HG02938 (cell line): ENCODE results near the gene PHACTR4.
"Not testable (repeated sequence)": the region's sequence is repeated elsewhere in the genome, so short reads cannot be mapped to it uniquely, and the experiment has no call there.

Experiments used
- ATAC-seq: cut with Tn5 transposase; IDR thresholded peaks from one replicate; pipeline ENCODE4 v1.9.1; 2021; ENCODE audit warnings: mild to moderate bottlenecking, moderate library complexity; ENCODE audit not compliant: unreplicated experiment

The PHACTR4 gene

DNA sequence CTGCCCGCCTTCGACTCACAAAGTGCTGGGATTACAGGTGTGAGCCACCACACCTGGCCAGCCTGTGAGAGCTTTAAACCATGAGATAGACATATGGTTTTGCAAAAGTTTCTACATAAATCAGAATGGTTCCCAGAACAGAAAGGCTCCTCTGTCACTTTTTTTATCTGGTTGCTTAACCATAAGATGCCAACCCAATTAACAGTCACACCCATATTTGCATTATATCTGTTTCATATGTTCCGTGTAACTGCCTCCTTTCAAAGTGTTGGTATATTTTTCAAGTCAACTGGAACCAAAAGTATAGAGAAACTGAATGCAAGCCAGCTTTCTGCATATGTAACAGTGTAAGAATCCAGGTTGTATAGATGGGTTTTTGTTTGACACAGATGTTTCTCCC, 112.6 kb downstream of the PHACTR4 start:
- no peak for ATAC-seq

DNA sequence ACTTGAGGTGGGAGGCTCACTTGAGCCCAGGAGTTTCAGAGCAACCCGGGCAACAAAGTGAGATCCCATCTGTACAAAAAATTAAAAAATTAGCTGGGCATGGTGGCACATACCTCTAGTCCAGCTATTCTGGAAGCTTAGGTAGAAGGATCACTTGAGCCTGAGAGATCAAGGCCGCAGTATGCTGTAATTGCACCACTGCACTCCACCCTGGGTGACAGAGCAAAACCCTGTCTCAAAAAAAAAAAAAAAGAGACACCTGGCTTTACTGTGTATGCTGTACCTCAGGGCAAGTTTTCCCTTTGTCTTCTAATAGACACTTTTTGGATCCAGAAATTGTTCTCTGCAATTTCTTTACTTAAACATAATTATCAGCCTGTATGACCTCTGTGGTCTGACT, 113.2 kb downstream of the PHACTR4 start:
- no peak for ATAC-seq

GRCh38 chr1:28494737-28495136, 125.2 kb downstream of the PHACTR4 start:
- ATAC-seq: no peak

- ATAC-seq: no peak
Measured at GRCh38 chr1:28499553-28499952, 130.0 kb downstream of the PHACTR4 start.

DNA sequence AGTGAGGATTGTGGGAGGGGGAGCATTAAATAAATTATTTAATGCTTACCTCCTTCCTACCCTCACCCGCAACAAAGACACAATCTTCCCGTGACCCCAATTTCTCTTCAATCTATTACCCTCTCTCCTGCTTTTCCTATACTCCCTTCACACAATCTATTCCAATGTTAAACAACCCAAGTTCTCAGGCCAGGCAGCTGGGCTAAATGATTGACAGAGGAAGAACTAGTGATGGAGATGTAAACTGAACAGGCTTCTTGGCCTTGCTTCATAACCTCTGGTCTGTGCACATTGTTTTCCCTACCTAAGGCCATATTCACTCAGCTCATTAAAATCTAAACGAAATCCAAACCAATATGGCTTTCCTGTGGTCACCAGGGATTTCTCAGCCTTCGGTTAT, 132.4 kb downstream of the PHACTR4 start:
- ATAC-seq: no peak

GRCh38 chr1:28503117-28503516, 133.6 kb downstream of the PHACTR4 start:
- no peak for ATAC-seq

DNA sequence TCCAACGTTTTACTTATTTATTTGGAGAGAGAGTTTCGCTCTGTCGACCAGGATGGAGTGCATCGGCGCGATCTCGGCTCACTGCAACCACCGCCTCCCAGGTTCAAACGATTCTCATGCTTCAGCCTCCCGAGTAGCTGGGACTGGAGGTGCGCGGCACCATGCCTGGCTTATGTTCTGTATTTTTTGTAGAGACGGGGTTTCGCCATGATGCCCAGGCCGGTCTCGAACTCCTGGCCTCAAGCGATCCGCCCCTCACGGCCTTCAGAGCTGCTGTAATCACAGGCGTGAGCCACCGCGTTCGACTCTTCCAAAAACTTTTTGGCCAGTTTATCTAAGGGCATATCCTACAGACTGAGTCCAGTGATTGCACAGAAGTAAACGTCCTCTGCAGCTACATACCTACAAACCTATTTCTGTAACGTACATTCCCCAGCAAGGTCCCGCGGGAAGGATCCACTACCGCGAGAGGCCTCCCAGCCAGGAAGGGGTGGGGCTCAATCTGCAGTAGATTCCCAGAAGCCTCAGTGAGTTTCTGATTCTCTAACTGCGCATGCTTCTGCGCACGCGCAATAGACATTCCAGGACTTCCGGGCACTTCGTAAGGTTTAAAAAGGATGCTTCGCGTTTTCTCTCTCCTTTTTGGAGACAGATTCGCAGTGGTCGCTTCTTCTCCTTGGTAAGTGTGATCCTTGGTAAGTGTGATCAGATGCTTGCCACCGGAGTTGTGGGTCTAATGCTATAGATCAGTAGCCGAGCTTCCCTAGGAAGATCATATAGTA, 136.1 kb downstream of the PHACTR4 start, which contains the start of gene RCC1:
Gene RCC1, plus strand, starts transcription at position 638 of the 782 bp plus-strand sequence. CDS start 23,824 bp downstream, outside the sequence.
- ATAC-seq: peak; percentile 75

- no peak for ATAC-seq
Measured at GRCh38 chr1:28506907-28507246, 137.3 kb downstream of the PHACTR4 start.

- no peak for ATAC-seq
Measured at GRCh38 chr1:28507247-28507645, 137.7 kb downstream of the PHACTR4 start.

DNA sequence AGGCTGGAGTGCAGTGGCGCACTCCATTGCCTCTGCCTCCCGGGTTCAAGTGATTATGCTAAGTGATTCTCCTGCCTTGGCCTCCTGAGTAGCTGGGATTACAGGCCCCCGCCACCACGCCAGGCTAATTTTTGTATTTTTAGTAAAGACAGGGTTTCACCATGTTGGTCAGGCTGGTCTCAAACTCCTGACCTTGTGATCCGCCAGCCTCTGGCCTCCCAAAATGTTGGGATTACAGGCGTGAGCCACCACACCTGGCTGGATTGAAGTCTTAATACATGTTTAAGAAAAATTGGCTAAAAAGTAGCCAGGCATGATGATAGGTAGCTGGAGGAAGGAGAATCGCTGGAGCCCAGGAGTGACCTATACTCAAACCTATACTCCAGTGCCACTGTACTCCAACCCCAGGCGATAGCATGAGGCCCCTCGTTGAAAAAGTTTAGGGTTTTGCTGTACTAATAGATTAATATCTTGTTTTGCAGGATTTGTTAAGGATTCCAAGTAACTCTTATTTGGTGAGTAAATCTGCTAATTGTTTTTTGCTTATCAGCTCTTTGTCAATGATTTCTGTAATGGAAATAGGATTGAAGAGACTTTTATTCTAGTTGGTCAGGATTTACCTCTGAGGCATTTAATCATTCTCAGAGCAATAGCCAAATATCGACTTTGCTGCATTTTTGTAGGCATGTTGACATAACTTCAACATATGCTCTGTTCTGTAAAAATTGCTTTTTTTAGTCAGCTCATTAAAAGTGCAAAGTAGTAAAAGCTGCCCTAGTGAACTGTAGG, 138.3 kb downstream of the PHACTR4 start:
- ATAC-seq: no peak

DNA sequence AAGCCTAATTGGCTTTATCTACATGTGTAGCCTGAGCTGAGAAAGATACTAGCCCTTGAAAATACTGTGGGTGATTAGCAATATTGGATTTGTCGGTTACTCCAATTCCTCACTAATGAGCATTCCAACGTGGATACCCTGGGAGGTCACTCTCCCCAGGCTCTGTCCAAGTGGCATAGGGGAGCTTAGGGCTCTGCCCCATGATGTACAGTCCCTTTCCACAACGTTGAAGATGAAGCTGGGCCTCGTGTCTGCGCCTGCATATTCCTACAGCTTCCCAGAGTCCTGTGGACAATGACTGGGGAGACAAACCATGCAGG, 138.9 kb downstream of the PHACTR4 start:
- no peak for ATAC-seq

DNA sequence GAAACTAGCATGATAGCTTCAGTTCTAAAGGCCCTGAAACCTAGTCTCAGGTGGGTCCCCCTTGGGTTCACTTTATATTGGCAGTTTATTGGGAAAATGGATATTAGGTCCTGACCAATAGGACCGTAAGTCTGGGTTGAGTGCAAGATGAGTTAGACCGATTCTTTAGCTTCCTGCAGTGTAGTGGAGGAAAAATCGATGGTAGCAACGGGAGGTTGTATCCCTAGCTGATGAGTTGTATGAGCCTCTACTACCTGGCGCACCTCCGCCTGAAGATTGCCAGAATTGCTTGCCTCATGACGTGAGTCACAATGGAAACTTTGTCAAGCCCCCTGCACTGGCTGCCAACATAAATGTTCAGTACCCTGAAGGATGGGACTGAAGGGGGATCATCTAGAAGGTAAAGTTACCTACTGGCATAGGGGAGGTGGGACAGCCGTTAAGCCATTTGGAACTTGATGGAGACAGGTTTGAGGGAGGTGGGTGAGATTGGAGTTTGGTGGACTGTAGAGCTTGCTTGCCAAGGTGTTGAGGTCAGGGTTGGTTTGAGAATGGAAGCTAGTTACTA, 140.2 kb downstream of the PHACTR4 start:
- ATAC-seq: no peak

GRCh38 chr1:28510273-28510969, 140.9 kb downstream of the PHACTR4 start:
- no peak for ATAC-seq

- ATAC-seq: no peak
Measured at GRCh38 chr1:28510970-28511440, 141.5 kb downstream of the PHACTR4 start.

DNA sequence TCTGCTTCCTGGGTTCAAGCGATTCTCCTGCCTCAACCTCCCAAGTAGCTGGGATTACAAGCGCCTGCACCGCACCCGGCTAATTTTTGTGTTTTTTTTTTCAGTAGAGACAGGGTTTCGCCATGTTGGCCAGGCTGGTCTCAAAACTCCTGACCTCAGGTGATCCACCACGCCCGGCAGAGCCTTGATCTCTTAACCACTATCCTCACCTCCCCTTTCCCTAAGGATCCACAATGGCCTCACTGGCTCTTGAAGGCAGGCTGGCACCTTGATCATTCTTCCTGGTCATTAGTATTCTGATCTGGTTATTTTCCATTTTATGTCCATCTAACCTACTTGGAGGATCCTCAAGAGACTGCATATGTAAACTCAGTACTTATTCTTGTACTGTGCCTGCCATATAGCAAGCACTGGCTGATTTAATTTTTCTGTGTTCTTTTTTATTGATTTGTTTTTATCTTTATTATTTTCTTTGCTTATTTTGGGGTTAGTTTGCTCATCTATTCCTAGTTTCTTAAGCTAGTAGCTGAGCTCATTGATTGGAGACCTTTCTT, 142.6 kb downstream of the PHACTR4 start:
- no peak for ATAC-seq

- not testable (repeated sequence) for ATAC-seq
Measured at GRCh38 chr1:28514445-28514933, 144.9 kb downstream of the PHACTR4 start.

DNA sequence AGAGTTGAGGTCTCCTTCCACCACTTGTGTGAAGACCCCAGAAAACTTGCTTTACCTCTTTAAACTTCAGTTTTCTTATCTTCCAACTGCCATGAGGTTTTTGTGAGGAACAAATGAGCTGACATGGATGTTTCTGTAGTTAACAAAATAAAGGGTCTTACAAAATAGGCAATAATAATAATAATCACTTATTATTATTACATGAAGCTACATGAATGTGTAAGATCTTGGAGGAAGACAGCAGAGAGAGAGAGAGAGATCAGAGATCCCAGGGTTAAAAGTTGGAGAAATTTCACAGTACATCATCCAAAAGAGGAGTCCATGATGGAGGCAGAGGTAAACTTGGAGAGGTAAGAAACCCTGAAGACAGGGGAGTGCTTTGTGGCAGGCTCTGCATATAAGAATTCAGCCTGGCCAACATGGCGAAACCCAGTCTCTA, 147.0 kb downstream of the PHACTR4 start:
- no peak for ATAC-seq

- ATAC-seq: peak; percentile 4
Measured at GRCh38 chr1:28517649-28517999, 148.1 kb downstream of the PHACTR4 start.

- peak; percentile 74 for ATAC-seq
Measured at GRCh38 chr1:28518000-28518744, 148.6 kb downstream of the PHACTR4 start.

- ATAC-seq: peak; percentile 17
Measured at GRCh38 chr1:28518745-28519341, 149.3 kb downstream of the PHACTR4 start.
